Stimulated activated CD8-positive, alpha-beta memory T cell treated with anti-CD3 and anti-CD28 coated beads, Interleukin-4, amount 100 ng/mL, for 48 hours (primary cell): Measurements from ENCODE around the gene SLFN12L.
"Not testable (repeated sequence)": the region's sequence is repeated elsewhere in the genome, so short reads cannot be mapped to it uniquely, and the experiment has no call there.

Experiments used
- DNase-seq: peaks from one replicate; pipeline ENCODE4 v3.0.0-alpha.2; 2020

Gene SLFN12L

DNA sequence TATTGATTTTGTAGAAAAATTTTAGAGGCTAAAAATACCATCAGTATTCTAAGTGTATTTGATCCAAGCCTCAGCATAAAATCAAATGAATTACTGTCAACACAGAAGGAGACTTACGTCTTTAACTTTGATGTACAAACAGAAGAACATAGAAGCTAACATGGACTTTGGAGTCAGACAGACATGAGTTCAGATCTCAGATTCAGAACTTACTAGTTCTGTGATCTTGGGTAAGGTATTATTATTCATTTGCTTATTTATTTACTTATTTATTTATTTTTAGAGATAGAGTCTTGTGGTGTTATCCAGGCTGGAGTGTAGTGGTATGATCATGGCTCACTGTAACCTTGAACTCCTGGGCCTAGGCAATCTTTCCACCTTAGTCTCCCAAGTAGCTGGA, 4.0 kb upstream of the SLFN12L start:
- DNase-seq = no peak

DNA sequence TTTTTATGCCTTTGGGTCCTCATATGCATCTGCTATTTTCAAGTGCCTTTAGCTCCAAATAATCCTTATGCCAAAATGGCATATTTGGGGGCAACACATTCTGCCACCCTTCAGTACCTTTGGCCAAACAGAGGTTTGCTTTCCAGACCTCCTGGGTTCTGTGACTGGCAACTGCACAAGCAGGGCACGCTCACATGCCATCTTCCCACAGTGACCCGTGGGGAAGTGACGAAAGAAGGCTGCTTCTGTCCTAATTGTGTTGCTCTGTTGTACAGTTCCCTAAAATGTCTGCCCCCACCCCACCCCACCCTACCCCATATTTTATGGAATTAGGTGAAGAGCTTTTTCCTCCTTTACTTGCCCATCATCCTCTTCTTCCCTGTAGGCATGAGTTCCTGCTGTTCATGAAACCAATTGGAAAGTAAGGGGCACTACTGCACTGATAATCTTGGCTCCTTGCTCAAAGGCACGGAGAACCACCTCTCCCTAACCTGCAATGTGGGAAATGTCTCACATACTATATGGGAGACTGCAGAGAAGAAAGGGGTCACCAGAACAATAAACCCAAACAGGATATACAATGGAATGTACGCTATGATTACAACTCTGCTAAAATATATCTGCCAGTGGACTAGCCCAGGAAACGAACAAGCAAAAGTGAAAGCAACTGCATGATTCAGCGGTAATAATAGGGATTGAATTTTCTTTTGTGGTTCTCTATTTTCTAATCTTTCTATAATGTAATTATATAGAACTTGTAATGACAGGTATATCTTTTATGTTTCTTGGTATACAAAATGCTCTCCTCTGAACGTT, 3.3 kb upstream of the SLFN12L start:
- peak; percentile 69 for DNase-seq

DNA sequence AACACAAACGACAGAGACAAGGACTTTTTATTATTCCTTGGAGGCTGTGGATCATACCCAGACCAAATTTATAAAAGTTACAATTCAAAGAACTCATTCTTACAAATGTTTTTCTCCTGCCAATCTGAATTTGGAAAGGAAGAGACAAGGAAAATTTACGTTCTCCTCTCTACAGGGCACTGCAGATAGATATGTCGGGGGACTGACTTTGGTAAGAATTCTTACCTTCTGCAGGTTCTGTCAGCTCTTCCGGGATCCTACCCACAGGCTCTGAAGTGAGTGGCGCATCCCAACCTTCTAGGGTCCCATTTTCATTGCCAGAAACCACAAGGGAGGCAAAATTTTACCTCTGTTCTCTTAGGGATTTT, 2.2 kb upstream of the SLFN12L start:
- no peak for DNase-seq

DNA sequence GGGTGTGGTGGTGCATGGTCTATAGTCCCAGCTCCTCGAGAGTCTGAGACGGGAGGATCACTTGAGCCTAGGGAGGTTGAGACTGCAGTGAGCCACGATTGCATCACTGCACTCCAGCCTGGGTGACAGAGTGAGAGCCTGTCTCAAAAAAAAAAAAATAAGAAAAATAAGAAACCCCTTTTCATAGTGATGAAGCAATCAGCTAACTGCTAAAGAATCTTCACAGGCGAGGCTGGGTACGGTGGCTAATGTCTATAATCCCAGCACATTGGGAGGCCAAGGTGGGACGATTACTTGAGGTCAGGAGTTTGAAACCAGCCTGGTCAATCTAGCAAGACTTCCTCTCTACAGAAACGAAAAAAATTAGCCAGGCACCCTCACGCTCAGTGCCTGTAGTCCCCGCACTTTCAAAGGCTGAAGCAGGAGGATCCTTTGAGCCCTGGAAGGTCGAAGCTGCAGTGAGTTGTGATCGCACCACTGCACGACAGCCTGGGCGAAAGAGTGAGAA, 760 bp downstream of the SLFN12L start:
- peak; percentile 56 for DNase-seq

DNA sequence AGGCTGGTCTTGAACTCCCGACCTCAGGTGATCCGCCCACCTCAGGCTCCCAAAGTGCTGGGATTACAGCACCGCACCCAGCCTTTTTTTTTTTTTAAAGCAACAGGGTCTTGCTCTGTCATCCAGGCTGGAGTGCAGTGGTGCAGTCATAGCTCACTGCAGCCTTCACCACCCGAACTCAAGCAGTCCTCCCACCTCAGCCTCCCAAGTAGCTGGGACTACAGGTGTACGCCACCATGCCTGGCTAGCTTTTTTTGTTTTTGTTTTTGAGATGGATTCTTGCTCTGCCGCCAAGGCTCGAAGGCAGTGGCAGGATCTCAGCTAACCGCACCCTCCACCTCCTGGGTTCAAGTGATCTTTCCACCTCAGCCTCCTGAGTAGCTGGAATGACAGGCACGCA, 2.1 kb downstream of the SLFN12L start:
- DNase-seq = not testable (repeated sequence)

DNA sequence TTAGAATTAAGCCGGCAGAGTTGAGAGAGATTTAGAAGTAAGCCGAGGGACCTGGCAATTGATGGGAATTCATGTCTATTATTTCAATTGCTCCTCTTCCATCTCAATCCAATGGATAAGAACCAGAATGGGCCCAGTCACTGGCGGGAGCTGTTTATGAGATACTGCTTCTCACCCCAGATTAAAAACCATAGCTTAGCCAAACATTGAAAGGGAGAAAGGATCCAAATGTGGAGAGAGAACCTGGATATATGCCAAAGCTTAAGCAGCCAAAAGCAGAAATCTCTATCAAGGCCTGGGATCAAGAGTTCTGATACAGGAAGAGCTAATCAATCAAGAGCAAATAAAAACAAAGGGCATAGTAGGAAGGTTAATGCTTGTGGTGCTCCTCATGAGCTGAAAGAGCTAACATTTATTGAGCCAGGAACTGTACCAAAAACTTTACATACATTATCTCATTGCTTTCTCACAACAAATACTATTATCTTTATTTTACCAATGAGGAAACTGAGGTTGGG, 2.8 kb downstream of the SLFN12L start:
- DNase-seq = no peak

DNA sequence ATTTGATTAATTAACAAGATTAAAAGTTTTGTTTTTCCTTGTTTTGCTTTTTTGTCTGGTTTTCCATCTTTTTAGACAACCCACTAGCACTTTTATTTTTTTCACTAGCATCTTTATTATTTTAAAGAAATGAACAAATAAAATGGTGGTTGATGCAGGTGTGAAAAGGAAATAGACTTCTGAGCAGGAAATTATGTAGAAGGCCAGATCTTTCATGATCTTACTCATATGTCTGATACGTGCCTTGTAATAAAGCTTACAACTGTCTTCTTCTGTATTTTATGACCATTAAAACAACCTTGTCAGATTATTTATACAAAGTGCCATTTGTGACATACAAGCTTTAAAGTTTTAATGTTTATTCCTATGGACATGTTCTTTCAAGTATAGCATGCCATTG, 6.3 kb downstream of the SLFN12L start:
- DNase-seq = no peak

DNA sequence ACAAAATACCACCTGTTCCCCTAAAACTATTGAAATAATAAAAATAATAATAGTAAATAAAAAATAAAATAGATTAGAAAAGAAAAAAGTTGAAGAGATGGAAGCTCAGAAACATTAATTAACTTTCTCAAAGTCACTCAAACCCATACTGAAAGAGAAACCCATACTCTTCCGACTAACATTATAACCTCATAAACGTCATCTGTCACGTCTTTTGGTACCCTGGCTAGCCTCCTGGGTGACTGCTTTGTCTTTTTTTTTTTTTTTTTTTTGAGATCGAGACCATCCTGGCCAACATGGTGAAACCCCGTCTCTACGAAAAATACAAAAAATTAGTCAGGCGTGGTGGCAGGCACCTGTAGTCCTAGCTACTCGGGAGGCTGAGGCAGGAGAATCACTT, 7.6 kb downstream of the SLFN12L start:
- DNase-seq = no peak

DNA sequence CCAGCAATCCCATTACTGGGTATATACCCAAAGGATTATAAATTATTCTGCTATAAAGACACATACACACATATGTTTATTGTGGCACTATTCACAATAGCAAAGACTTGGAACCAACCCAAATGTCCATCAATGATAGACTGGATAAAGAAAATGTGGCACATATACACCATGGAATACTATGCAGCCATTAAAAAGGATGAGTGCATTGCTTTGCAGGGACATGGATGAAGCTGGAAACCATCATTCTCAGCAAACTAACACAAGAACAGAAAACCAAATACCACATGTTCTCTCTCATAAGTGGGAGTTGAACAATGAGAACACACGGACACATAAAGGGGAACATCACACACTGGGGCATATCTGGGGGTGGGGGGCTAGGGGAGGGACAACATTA, 8.2 kb downstream of the SLFN12L start:
- not testable (repeated sequence) for DNase-seq

DNA sequence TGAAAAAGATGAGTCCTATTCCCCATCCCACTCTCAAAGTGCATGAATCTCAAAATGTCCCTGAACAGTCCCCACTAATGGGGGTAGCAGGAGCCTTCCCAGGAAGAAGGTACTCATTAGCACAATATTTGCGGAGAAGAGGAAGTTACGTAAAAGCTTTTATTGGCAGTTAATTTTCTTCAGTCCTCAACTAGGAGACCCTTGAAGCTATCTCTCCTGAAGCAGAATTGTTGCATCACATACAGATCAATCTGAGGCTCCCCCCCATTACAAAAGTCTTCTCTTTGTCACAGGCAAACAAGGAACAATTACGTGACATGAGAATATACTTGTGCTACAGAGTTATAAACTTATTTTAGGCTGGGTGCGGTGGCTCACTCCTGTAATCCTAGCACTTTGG, 14.2 kb downstream of the SLFN12L start:
- no peak for DNase-seq

DNA sequence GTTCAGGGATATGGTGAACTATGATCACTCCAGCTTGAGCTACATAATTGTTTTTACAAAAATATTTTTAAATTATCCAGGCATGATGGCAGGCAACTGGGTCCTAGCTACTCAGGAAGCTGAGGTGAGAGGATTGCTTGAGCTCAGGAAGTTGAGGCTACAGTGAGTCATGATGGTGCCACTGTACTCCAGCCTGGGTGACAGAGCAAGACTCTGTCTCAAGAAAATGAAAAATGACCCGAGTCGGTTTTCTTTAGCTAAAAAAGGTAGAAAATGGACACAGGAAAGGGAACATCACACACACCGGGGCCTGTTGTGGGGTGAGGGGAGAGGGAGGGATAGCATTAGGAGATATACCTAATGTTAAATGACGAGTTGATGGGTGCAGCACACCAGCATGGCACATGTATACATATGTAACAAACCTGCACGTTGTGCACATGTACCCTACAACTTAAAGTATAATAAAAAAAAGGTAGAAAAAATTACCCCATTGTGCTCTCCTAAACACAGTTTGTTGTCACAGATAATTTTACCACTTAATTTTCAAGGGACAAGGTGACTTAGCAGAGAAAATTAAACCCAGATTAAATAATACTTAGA, 15.7 kb downstream of the SLFN12L start:
- DNase-seq = peak; percentile 49

DNA sequence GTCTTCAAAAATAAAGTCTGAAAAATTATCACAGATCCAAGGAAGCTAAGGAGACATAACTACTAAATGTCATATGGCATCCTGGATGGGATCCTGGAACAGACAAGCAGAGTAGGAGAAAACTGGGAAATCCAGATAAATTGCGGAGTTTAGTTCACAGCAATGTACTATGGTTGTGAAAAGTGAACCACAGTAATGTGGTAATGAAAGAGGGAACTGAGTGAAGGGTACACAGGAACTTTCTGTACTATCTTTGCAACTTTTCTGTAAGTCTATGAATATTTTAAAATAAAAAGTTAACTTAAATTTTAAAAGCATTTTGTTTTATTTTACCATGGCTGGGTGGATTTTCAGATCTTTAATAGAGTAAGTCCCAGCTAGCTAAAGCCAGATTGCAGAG, 16.3 kb downstream of the SLFN12L start:
- no peak for DNase-seq

DNA sequence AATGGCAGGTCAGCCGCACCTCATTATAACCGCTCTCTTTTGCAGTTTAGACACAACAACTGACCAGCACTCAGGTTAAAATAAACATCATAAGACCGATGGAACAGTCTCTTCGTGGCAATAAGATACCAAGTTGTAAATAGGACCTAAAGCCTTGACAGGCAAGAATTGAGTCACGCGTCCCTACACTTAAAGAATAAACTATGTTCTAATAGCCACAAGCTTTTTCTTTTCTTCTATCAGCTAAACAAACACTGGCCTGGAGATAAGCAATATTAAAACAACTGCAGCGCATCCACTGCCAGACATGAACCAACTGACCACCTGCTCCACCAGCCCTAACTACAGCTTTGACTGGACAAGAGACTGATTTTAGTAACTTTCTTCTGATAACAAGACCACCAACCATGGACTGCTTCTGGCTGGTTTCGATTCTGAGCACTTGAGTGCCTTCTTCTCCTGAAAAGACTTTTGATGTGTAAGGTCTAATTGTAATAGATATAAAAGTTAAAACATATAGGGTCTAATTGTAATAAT, 17.5 kb downstream of the SLFN12L start:
- DNase-seq = no peak

DNA sequence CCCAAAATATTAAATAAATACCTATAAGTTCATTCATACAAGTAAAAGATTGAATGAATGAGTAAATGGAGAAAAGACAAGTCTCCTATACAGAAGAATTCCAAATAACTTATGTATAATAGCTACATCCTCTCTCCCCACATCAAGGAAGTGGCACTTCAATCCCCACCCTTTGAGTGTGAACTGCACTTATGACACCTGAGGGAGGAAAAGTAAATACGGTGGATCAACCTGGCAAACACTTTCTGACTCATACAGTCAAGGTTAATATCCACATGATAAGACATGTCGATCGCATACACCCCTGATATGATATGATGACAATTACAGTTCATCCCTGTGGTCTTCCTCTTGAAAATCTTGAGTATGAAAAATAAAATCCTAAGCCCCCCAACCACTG, 18.0 kb downstream of the SLFN12L start:
- no peak for DNase-seq

DNA sequence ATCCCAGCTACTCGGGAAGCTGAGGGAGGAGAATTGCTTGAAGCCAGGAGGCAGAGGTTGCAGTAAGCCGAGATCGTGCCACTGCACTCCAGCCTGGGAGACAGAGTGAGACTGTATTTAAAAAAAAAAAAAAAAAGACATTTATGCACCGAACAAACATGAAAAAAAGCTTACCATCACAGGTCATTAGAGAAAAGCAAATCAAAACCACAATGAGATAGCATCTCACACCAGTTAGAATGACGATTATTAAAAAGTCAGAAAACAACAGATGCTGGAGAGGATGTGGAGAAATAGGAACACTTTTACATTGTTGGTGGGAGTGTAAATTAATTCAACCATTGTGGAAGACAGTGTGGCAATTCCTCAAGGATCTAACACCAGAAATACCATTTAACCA, 19.0 kb downstream of the SLFN12L start:
- DNase-seq = not testable (repeated sequence)

DNA sequence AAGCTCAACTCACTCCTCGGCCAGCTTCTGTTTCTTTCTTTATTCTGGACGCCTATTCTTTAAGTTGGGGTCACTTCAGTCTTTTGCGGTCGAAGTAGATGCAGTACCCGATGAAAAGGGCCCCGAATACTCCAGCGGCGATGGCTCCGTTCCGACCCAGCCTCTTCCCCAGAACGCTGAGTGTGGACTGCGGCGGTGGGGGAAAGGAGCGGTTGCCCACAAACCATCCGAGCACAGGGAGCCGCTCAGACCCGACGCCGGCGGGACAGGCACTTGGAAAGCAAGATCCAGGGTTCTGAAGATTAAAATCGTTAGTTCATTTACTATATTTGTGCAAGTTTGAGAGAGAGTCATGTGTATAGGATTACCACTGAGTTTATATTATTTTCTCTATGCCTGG, 22.5 kb downstream of the SLFN12L start:
- DNase-seq = no peak

DNA sequence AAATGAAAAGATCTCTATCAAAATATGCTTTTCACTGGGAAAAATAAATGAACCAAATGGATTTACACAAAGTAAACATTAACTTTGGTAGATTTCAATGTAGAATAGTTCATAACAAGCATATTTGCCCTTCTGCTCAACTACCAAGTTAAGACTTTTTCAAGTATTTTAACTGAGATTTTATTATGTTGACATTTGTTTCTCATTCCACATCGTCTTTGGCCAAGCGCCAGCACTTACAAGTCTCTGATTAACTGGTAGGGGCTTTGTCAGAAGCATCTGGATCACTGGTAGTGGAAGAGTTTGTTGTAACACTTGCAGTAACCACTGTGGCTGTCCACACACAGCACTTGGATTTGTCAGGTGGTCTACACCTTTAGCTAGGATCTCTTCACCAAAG, 22.9 kb downstream of the SLFN12L start:
- no peak for DNase-seq

DNA sequence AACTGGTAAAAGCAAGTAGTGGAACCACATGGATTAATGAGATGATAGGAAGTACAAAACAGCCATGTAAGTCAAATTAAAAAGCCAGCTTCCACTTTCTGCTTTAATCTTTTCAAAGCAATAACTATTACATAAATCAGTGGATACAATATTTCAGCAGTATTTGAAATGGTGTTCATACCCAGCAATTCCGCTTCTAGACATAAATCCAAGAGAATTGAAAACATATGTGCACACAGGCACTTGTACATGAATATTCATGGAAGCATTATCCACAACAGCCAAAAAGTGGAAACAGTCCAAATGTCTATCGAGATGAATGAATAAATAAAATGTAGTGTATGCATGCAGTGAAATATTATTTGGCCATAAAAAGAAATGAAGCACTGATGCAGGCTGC, 27.4 kb downstream of the SLFN12L start:
- no peak for DNase-seq

DNA sequence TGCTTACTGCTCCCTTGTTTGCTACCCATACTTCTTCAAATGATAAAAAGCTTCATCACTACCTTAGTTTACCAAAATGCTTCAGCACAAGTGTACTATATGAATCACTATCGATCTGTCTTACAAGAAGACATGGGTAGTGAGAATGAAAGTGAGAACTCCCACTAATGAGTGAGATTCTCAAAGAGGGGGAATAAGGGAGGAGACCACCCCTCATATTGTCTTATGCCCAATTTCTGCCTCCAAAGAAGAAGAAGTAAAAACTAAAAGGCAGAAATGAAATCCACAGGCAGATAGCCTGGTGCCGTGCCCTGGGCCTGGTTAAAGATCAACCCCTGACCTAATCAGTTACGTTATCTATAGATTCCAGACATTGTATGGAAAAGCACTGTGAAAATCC, 29.8 kb downstream of the SLFN12L start:
- DNase-seq = not testable (repeated sequence)

DNA sequence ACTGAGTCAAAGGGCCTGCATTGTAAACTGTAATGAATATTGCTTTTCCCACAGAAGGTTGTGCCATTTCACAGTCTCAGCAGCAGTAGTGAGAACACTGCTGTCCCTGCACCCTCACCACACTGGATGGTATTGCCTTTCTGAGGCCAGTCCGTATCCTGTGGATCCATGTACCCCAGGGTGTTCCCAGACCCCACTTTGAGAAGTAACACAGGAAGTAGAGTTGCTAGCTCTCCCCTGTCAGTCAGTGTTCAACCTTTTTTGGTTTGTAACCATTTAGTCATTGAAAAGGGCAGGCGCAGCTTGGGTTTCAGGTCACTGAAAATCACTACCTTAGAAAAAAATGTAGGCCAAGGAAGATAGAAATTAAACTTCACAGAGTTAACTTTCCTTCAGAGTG, 37.9 kb downstream of the SLFN12L start:
- DNase-seq = no peak

DNA sequence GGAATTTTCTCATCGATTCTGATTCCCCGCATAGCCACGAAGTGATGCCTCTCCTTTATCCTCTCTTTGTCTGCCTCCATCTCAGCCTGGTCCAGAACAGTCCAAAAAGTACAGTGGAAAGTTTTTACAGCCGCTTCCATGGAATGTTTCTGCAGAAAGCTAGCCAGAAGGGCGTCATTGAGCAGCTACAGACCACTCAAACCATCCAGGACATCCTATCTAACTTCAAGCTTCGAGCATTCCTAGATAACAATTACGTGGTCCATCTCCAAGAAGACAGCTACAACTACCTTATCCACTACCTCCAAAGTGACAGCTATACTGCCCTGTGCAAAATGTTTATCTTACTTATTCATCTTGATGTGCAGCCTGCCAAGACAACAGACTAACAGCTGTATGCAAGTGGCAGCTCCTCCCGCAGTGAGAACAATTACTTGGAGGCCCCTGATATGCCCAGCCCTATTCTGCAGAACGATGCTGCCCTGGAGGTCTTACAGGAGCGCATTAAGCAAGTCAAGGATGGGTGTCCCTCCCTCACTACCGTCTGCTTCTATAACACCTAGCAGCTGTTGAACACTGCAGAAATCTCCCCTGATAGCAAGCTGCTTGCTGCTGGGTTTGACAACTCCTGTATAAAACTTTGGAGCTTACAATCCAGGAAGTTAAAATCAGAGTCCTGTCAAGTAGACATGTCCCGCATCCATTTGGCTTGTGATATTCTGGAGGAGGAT, 38.9 kb downstream of the SLFN12L start:
- no peak for DNase-seq

DNA sequence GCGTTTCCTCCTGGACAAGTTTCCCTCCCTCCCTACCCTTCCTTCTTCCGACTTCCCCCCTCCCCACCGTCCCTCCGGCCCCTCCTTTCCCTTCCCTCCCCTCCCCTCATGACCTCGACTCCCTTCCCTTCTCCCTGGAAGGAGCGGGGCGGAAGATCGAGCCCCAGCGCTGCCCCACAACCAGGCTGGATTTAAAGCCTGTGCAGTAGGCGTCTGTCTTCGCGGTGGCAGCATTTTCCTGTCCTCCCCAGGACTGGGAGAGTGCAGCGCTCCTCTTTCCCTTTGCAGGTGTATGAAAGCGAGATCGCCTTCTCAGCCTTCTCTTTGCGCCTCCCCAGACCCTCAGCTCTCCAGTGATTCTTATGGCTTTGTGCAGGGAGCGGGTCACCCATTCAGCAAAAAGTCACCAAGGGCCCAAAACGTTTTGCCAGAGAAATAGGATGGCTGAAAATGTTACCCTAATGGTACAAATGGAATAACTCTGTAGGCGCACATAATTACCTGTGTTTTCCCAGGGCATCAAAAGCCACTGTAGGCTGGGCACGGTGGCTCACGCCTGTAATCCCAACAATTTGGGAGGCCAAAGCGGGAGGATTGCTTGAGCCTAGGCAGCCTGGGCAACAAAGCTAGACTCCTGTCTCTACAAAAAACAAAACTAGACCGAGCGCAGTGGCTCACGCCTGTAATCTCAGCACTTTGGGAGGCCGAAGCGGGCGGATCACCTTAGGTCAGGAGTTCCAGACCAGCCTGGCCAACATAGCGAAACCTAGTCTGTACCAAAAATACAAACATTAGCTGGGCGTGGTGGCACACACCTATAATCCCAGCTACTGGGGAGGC, 40.8 kb downstream of the SLFN12L start:
- no peak for DNase-seq

DNA sequence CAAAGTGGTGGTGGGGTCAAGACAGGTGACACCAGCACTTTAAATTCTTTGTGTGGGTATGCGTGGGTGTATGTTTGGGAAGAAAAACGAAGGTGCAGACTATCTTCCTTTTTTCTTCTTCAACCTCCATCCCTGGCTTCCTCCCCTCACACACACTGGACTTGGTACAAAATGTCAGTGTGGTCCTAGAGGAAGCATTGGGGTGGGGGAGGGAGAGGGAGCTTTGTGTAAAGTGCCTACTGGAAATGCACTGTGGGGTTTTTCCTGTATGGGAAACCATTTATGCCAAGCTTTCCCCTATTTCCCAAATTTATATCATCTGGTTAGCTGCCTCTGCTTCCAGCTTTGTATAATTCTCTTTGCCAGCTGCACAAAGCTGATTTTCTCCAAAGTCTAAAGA, 44.4 kb downstream of the SLFN12L start:
- DNase-seq = no peak
